Heart left ventricle (tissue), 13 donors: ENCODE data around the gene BOD1L1.

Source experiments
- CTCF ChIP-seq, 12 donors: fragments of 200-600 bp; sonication (generic) in 4 of 12; IDR thresholded peaks; one replicate each; pipeline versions ENCODE4 v1.5.0 to v1.8.0; 2018 to 2022; ENCODE audit warnings: antibody characterized with exemption in 12 of 12, mild to moderate bottlenecking in 5 of 12
- POLR2A ChIP-seq, 2 donors: fragments of 450-650 bp; IDR thresholded peaks; one replicate each; pipeline ENCODE4 v1.6.1; 2017; ENCODE audit warnings: antibody characterized with exemption in 2 of 2, mild to moderate bottlenecking in 2 of 2, moderate library complexity in 2 of 2
- donor health status: ischemic (EF 13 %, LVEDD 7.1; RV severe dilation, severe dysfunction).
- donor health status: DM: no; HTN: yes; CAD: no.
- donor health status: DM: no; HTN: no; CAD: no.
- donor health status: ischemic (EF 25% LVEDD 6.9; RV normal size, moderate dysfunction).
- donor health status: ischemic (EF 25% LVEDD 5.7; RV mildly dilated, moderate dysfunction).
- donor health status: ischemic (EF 35%, LVEDD 5.7; RV mildly dilated, moderate dysfunction).
- donor health status: nonischemic (EF 11% LVEDD 7.7; RV severe dilation, severe dysfunction).
- donor health status: DM: yes; HTN: yes; CAD: no.
- donor health status: PGD.
- donor health status: ischemic (EF 29% LVEDD 5.4; RV normal size, mild dysfunction).
- donor health status: nonischemic (EF 23%, LVEDD 6.1; RV moderate dilation, normal function).

DNA sequence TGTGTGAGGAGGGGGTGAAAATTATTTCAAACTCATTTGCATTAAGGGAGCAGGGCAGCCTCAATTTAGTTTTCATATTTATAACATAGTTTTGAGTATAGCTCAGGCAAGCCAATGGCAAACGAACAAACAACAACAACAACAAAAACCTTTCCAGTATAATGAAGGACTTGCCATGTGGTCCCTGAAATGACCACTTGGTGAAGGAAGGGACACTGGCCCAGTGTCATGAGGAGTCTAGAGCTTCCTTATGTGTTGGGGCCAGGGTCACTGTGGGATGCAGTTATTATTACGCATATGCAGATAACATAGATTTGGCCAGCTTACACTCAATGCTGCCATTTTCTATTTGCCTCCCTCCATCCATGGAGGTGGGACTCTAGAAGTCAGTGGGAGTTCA is 106.5 kb downstream of the BOD1L1 start:
- no peak for TF ChIP-seq CTCF (IDR thresholded peaks at IDR 0.05)
- no peak for TF ChIP-seq POLR2A (IDR thresholded peaks at IDR 0.05)
